Keratinocyte (primary cell): Measurements from ENCODE around the gene DOK4. TPM values are rescaled to one million over a fixed set of nuclear protein-coding genes. Genes with fewer than 3 reads are reported as not detected.

Experiments used
- DNase-seq: peaks from one replicate; pipeline ENCODE4 v3.0.0-alpha.2; 2011; ENCODE audit warnings: low read depth, missing footprints, low spot score
- FAIRE-seq: peaks from 2 replicates; lab custom pipeline; 2011; peaks lifted over from hg19 to GRCh38; lab: Jason Lieb, UNC
- H2AFZ ChIP-seq: 2 replicates; pipeline ENCODE4 v1.6.0; 2012; ENCODE audit warnings: low read length, control low read depth, inconsistent platforms; ENCODE audit not compliant: control insufficient read depth
- H3K27ac ChIP-seq: 2 replicates; pipeline ENCODE4 v1.5.1; 2011; ENCODE audit warnings: low read length; ENCODE audit not compliant: control insufficient read depth, insufficient read depth
- H3K27me3 ChIP-seq: 3 replicates; pipeline ENCODE4 v1.6.0; 2011; ENCODE audit warnings: low read length; ENCODE audit not compliant: control insufficient read depth, insufficient read depth; ENCODE audit errors: extremely low read depth
- H3K36me3 ChIP-seq, 2 experiments: 2 replicates in 1 of 2; 3 replicates in 1 of 2; pipeline ENCODE4 v1.5.1; 2011; ENCODE audit warnings: low read length in 2 of 2, mild to moderate bottlenecking in 1 of 2; ENCODE audit not compliant: control insufficient read depth in 2 of 2, insufficient read depth in 2 of 2; ENCODE audit errors: extremely low read depth in 1 of 2
- H3K4me1 ChIP-seq: 3 replicates; pipeline ENCODE4 v1.5.1; 2011; ENCODE audit warnings: low read length; ENCODE audit not compliant: control insufficient read depth, insufficient read depth; ENCODE audit errors: extremely low read depth
- H3K4me2 ChIP-seq: 3 replicates; pipeline ENCODE4 v1.6.0; 2011; ENCODE audit warnings: low read depth, low read length; ENCODE audit not compliant: control insufficient read depth, insufficient read depth; ENCODE audit errors: extremely low read depth
- H3K4me3 ChIP-seq, 3 experiments: fragments of 200-600 bp in 1 of 3; sonication (generic) in 1 of 3; 2 replicates in 2 of 3; 3 replicates in 1 of 3; pipeline ENCODE4 v1.5.1; 2011 to 2016; ENCODE audit warnings: low read length in 3 of 3, mild to moderate bottlenecking in 3 of 3, control low read depth in 2 of 3, inconsistent platforms in 1 of 3, low read depth in 1 of 3, mixed read lengths in 1 of 3, mixed run types in 1 of 3, moderate library complexity in 1 of 3; ENCODE audit not compliant: control insufficient read depth in 2 of 3, insufficient read depth in 2 of 3; ENCODE audit errors: extremely low read depth in 1 of 3
- H3K79me2 ChIP-seq: 2 replicates; pipeline ENCODE4 v1.6.0; 2012; ENCODE audit warnings: low read length; ENCODE audit not compliant: control insufficient read depth, insufficient read depth
- H3K9ac ChIP-seq: 3 replicates; pipeline ENCODE4 v1.6.0; 2011; ENCODE audit warnings: low read length; ENCODE audit not compliant: control insufficient read depth, insufficient read depth; ENCODE audit errors: extremely low read depth
- H3K9me1 ChIP-seq: 3 replicates; pipeline ENCODE4 v1.6.0; 2011; ENCODE audit warnings: low read length; ENCODE audit not compliant: control insufficient read depth, insufficient read depth; ENCODE audit errors: extremely low read depth
- H3K9me3 ChIP-seq: 2 replicates; pipeline ENCODE4 v1.5.1; 2012; ENCODE audit warnings: low read depth, low read length; ENCODE audit not compliant: control insufficient read depth
- H4K20me1 ChIP-seq: 3 replicates; pipeline ENCODE4 v1.6.0; 2011; ENCODE audit warnings: low read length; ENCODE audit not compliant: control insufficient read depth, insufficient read depth; ENCODE audit errors: extremely low read depth
- CTCF ChIP-seq, 3 experiments: IDR thresholded peaks in 1 of 3; conservative IDR thresholded peaks in 1 of 3; optimal IDR thresholded peaks in 1 of 3; 2 replicates in 2 of 3; 3 replicates in 1 of 3; pipeline versions ENCODE3 to v1.5.1; 2011; ENCODE audit warnings: low read length in 3 of 3, mild to moderate bottlenecking in 3 of 3, moderate library complexity in 2 of 3, control low read depth in 1 of 3, inconsistent platforms in 1 of 3; ENCODE audit not compliant: insufficient read depth in 2 of 3; ENCODE audit errors: extremely low read depth in 1 of 3
- EZH2 ChIP-seq: IDR thresholded peaks from one replicate; pipeline ENCODE4 v1.6.1; 2012; ENCODE audit warnings: inconsistent platforms, mild to moderate bottlenecking, low read length, moderate library complexity
- dilution Hi-C: fragments of 300-500 bp; cut with MboI; formaldehyde crosslinking; loops from one replicate; pipeline ENCODE4 v1.7.0; 2020; ENCODE audit warnings: low sequenced_read_pairs; ENCODE audit not compliant: extremely low pct_ligation_motif_present
- polyA plus RNA-seq, 5 experiments: library from polyadenylated mRNA; depleted of rRNA in 3 of 5; stranded (reverse) in 3 of 5; stranded (forward) in 1 of 5; unstranded in 1 of 5; fragments of >200 nt; gene quantifications; 1 replicate in 1 of 5; 2 replicates in 3 of 5; 3 replicates in 1 of 5; pipeline versions ENCODE4 v1.2.1 to v1.2.3, GENCODE V29; 2011 to 2012; ENCODE audit warnings: missing spikeins in 2 of 5, low read depth in 1 of 5, low replicate concordance in 1 of 5

DOK4 gene
- polyA plus RNA-seq, 1 donor (not counting 4 experiments of a cell fraction or from before 2014, with no cell fraction given) = 17.6 TPM

GRCh38 chr16:57486858-57487834, 853 bp upstream of the DOK4 start:
- H3K4me1 ChIP-seq = peaks cover 21% of the 10 kb centered on the region
- H3K9me1 ChIP-seq = no peaks in the 10 kb centered on the region
- no peaks in the 10 kb centered on the region for H4K20me1 ChIP-seq
- H3K4me2 ChIP-seq = peak overlapping the region; percentile 62
- peak overlapping the region; percentile 93 for H2AFZ ChIP-seq
- H3K9ac ChIP-seq = peak overlapping the region; percentile 37
- H3K27ac ChIP-seq = no peak overlapping the region
- H3K27me3 ChIP-seq = no peaks in the 10 kb centered on the region
- no peaks in the 10 kb centered on the region for H3K9me3 ChIP-seq
- DNase-seq (no peak), FAIRE-seq (no peak)
- H3K36me3 ChIP-seq = no peaks in the 10 kb centered on the region
- H3K79me2 ChIP-seq = no peaks in the 10 kb centered on the region
- peak overlapping the region in 1 of 3 experiments; percentile 44 for H3K4me3 ChIP-seq
- dilution Hi-C loops = no loop called here
- no peak for TF ChIP-seq CTCF (optimal IDR thresholded peaks at IDR 0.05 in 1 of 3, IDR thresholded peaks at IDR 0.05 in 1 of 3, conservative IDR thresholded peaks at IDR 0.05 in 1 of 3; ENCODE audit: extremely low read depth in 1 of 3, insufficient read depth in 2 of 3, low read length in 3 of 3)
- TF ChIP-seq EZH2 = no peak

- peak overlapping the region; percentile 70 for H3K9ac ChIP-seq
- peak overlapping the region; percentile 22 for H3K27ac ChIP-seq
- peak overlapping the region; percentile 58 to 91 (median 61) for H3K4me3 ChIP-seq
These were observed 990 bp downstream of the DOK4 start for GRCh38 chr16:57485091-57485915.

More at GRCh38 chr16:57485091-57485915, 990 bp downstream of the DOK4 start:
- Histone ChIP-seq H3K36me3 (no peaks in the 10 kb centered on the region), H3K27me3 (no peaks in the 10 kb centered on the region), H2AFZ (peak overlapping the region; percentile 8), H4K20me1 (no peaks in the 10 kb centered on the region), H3K9me1 (no peaks in the 10 kb centered on the region), H3K4me1 (peaks cover 21% of the 10 kb centered on the region), H3K9me3 (no peaks in the 10 kb centered on the region), H3K4me2 (peak overlapping the region; percentile 85), H3K79me2 (no peaks in the 10 kb centered on the region)
- dilution Hi-C loops = no loop called here
- no peak for DNase-seq
- FAIRE-seq = no peak
- TF ChIP-seq CTCF (optimal IDR thresholded peaks at IDR 0.05 in 1 of 3, IDR thresholded peaks at IDR 0.05 in 1 of 3, conservative IDR thresholded peaks at IDR 0.05 in 1 of 3; ENCODE audit: extremely low read depth in 1 of 3, insufficient read depth in 2 of 3, low read length in 3 of 3) (no peak), EZH2 (no peak)
